GM19468 (cell line): ENCODE results near the gene COTL1.
A peak's percentile ranks its signal among the peaks of the same experiment; 100 is the strongest.

Experiments used
- ATAC-seq: cut with Tn5 transposase; IDR thresholded peaks from one replicate; pipeline ENCODE4 v1.9.1; 2021; ENCODE audit warnings: mild to moderate bottlenecking, moderate library complexity, moderate number of reproducible peaks; ENCODE audit not compliant: unreplicated experiment; ENCODE audit errors: extremely low read depth

Gene COTL1

GRCh38 chr16:84579936-84580335, 37.9 kb downstream of the COTL1 start:
- no peak for ATAC-seq

GRCh38 chr16:84578538-84579126, 39.2 kb downstream of the COTL1 start:
- ATAC-seq: no peak

GRCh38 chr16:84577034-84577803, 40.7 kb downstream of the COTL1 start:
- ATAC-seq: no peak

GRCh38 chr16:84575914-84576313, 42.0 kb downstream of the COTL1 start:
- no peak for ATAC-seq

GRCh38 chr16:84574191-84574590, 43.7 kb downstream of the COTL1 start:
- ATAC-seq: no peak

GRCh38 chr16:84572096-84572495, 45.8 kb downstream of the COTL1 start:
- ATAC-seq: no peak

DNA sequence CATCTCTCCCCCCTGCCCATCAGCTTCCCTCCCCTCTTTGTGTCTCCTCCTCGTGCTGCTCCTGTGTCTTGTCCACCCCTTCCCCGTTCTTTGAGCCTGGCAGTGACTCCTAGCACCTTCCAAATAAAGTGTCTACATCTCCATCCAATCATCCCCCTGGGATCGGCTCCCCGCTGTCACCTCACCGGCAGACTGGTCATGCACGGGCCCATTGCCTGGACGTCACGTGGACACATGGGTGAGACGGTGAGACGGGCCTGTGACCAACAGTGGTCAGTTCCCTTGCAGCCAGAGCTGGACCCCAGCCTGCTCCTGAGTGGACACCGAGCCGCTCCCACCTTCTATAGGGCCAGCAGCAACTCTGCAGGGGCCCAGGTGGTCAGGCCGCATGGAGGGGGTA, 46.4 kb downstream of the COTL1 start:
- ATAC-seq: no peak

DNA sequence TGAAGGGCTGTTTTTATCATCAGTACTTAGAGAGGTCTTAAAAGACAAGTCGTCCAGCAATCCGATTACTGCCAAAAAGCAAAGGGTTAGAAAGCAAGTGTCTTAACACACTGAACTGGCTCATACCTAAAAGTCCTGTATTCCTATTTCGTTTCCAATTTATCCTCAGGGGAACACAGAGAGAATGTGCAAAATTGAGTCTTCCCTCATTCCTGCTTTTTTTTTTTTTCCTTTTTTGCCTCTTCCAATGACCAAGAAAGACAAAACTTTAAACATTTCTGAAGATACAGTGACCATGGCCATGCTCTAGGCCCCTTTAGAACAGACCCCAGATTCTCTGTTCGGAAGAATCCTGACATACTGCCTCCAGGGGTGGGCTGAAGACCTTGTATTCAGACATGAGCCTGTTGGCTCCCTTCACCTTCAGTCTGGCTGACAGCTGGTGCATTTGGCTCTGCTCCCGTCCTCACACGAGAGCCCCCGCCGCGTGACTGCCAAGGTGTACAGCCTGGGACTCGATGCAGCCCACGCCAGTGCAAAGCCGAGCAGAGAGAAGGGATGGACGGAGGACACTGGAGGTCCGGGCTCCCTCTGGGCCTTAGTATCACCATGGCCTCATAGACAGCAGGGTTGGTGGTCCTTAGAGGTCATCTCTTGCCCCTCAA, 47.0 kb downstream of the COTL1 start:
- ATAC-seq: no peak

DNA sequence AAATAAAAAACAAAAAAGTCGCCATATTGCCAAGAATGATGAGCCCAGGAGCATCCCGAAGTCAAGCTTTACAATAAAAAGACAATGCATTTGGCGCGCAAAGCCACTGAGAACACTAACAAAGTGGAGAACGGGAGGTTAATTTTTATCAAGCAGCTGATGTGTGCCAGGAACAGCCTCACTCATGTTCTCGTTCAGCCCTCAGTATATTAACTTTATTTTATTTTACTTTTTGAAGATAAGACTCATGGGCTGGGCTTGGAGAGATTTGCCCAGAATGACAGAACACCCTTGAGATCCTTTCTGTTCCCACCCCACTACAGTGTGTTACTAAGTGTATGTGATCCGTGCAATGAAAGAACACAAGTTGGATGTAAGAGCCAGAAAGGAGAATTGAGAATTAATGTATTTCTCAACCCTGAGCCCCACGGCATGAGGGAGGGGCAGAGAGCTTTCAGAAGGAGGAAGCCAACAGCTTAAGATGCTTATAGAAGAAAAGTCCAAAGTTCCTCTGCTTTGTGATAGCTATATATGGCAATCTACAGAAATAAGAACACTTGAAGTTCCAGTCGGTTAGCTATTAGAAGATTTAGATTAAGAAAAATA, 48.4 kb downstream of the COTL1 start:
- no peak for ATAC-seq

GRCh38 chr16:84568066-84568465, 49.8 kb downstream of the COTL1 start:
- no peak for ATAC-seq

- no peak for ATAC-seq
Measured at GRCh38 chr16:84567286-84567962, 50.5 kb downstream of the COTL1 start.

- ATAC-seq: no peak
Measured at GRCh38 chr16:84566545-84567257, 51.2 kb downstream of the COTL1 start.

DNA sequence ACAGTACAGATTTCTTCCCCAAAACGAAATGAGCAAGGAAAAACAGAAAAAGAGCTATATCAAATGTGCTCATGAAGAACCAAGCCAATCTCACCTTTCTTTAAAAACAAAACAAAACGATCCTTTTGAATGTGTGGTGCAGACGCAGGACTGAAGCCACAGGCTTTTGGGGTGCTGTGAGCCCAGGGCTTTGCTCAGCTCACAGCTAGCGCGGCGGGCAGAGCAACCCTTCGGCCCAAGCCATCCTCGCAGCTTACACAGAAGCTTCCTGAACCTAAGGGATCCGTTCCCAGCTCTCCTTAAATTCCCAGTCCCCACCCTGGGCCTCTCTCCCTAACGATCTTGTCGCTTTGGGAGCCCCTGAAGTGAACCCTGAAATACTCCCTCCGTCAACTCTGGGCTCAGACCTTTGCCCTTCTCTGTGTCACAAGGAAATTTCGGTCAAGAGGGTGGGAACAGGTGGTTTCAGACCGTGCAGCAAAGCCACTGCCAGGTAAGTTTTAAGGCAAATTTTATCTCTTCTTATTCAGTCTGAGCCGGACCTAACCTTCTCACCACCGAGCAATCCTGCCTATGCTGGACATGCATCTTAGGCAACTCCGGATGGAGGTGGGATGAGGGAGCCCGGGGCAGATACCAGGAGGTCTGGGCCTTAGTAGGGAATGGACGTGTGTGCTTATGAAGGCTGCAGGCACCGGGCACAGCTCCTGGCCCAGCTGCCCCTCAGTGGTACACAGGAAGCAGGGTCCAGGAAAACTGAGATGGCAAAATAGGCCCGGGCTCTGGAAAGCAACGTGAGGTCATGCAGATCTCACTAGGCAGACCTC, 52.0 kb downstream of the COTL1 start:
- no peak for ATAC-seq

DNA sequence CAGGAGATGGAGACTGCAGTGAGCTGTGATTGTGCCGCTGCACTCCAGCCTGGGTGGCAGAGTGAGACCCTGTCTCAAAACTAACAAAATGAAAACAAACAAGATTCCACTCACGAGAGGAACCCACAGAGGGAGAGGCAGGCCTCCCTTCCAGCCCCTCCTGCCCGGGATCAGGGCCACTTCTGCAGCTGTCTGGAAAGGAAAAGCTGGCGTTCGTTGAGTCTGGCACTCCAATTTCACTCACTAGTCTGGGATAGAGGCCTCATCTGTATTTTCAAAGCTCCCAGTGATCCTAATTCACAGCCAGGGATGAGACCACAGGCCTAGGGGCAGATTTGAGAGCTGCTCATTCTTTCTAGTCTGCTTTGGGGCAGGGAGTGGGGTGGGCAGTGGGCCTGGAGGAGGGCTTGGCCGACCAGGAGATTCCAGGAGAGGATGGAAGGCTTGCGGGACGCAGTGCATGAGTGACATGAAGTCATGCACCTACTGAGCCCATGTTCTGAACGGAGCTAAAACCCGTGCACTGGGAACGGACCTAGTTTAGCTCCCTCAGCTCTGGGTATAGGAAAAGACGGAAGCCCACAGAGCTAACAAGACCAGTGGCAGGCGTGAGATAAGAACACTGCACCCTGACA, 54.0 kb downstream of the COTL1 start:
- no peak for ATAC-seq

DNA sequence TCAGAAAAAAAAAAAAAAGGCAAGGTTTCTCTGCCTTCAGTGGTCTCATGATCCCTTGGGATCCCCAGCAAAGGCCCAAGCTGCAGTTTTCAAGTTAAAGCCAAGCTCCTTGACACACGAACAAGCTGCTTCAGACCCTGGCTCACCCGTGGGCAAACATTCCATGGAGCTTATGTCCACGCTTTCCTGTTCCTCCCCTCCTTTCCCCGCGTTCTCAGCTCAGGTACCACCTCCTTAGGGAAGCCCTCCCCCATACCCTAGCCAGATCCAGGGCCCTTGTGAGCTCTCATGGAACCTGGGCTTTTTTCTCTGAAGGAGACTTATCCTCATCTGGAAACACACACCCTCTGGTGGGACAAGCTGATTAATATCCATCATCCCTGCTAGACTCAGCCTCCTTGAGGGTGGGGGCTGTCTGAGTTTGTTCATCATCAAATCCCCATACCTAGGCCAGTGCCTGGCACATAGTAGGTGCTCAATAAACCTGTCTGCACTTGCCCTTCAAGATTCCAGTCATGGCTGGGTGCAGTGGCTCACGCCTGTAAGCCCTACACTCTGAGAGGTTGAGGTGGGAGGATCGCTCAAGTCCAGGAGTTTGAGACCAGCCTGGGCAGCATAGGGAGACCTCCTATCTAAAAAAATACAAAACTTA, 54.7 kb downstream of the COTL1 start:
- no peak for ATAC-seq

- ATAC-seq: peak; percentile 48
Measured at GRCh38 chr16:84562174-84562815, 55.6 kb downstream of the COTL1 start.

GRCh38 chr16:84561291-84561690, 56.6 kb downstream of the COTL1 start:
- no peak for ATAC-seq

DNA sequence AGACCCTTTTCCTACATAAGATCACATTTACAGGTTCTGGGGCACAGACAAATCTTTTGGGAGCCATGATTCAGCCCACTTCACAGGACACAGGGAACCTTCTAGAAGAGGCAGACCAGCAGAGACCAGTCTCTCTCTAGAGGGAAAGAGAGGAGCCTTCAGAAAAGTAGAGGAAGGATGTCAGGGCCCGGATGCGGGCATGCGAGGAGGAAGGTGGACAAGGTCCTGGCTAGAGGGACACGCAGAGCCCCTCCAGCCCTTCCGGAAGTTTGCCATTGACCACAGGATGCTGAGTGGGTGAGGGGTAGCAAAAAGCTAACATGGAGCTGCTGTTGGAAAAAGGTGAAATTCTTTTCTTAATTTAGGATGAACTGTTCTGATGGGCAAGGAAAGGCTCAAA, 57.6 kb downstream of the COTL1 start:
- ATAC-seq: no peak
